Stimulated activated CD4-positive, alpha-beta T cell treated with anti-CD3 and anti-CD28 coated beads, Interleukin-12 subunit alpha, Interleukin-12 subunit beta, amount 100 ng/mL, for 24 hours (primary cell): ENCODE data around the gene NKX2-4.
"Not testable (repeated sequence)": the region's sequence is repeated elsewhere in the genome, so short reads cannot be mapped to it uniquely, and the experiment has no call there.

Experiments used
- DNase-seq, 2 experiments: peaks; one replicate each; pipeline ENCODE4 v3.0.0-alpha.2; 2020; ENCODE audit warnings: low read depth in 2 of 2

Gene NKX2-4

DNA sequence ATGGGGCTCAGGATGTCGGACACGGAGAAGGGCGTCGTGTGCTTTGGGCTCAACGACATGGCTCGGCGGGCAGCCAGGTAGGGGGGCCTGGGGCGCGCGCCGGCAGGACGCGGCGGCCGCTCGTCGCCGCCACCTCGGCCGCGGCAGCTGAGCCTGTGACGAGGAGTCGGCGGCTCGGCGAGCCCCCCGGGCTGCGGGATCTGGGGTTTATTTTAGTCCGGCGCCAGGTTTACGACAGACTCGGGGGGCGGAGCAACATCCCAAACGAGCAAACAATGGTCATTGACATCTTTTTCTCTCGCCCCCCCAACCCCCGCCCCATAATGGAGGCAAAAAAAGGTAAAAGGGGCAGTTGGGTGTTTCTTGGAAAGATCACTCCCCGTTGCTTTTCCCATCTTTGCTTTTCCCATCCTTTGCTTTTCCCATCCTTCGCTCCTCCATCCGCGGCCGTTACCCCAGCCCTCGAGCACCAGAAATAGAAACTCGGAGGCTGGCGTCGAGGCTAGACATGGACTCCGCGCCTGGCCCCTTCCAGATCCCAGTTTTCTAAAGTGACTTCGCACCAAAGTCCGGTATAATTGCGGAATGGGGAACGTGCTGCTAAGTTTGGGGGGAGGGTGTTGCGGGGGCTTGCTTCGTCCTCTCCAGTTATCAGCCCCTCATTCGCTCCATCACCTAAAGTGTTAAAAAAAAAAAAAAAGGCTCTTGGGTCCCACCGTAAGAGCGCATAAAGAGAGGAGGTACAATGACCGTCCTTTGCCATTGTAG is at the start of gene NKX2-4:
Gene NKX2-4, minus strand, starts transcription at position 186 of the 768 bp plus-strand sequence. Its CDS starts 127 bp downstream, at position 59.
- no peak for DNase-seq

DNA sequence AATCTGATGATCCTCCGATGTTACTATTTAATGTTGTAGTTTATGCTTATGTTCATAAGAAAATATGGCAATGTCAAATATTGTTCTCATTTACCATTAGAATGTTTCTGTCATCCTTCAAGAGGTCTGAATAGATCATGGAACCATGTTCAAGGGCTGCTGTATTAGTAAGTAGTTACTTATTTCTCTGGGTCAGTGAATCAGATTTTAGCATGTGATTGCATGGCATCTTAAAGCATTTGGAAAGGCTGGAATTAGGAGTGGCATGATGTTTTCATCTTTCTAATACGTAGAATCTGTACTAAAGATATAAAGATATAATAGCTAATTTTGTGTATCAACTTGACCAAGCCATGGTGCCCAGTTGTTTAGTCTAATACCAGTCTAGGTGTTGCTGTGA is 40.5 kb upstream of the NKX2-4 start:
- no peak for DNase-seq

DNA sequence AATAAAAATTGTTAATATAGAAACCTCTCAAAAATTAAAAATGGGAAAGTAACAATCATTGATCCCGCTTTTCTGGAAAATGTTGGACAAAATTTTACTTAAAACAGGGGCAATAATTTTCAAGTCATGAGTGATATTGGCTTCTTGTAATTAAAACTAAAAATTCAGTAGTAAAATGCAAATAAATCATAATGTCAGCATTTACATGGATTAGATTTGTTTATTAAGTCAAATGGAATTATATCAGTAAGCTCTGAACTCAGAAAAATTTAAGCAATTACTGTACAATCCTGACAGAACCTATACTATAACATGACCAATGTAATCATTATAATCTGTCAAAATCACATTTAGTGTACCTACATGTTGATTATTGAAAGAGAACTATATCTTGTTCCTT is 39.9 kb upstream of the NKX2-4 start:
- DNase-seq: no peak

- no peak for DNase-seq
These were observed 38.9 kb upstream of the NKX2-4 start for GRCh38 chr20:21436205-21436604.

GRCh38 chr20:21435576-21435975 is 38.2 kb upstream of the NKX2-4 start:
- DNase-seq: no peak

- no peak for DNase-seq
These were observed 36.1 kb upstream of the NKX2-4 start for GRCh38 chr20:21433329-21433890.

DNA sequence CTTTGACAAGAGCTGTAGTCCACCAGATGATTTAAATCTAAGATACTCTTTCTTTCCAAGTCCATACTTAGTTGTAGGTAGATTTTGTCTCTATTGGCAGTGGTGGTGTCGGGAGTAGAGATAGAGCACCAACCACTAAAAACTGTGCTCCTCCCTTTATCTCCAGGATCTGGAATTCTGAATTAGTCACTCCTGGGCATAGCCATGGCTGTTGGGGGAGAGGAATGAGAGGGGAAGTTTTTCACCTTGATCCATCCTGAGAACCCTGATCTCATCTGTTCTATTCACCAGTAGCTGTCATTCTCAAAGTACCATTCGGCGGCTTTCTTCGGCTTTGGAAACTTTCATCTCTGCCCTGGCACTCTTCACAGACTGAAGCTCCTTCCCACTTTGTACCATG is 35.6 kb upstream of the NKX2-4 start:
- DNase-seq: no peak

GRCh38 chr20:21430020-21430419 is 32.7 kb upstream of the NKX2-4 start:
- no peak for DNase-seq

DNA sequence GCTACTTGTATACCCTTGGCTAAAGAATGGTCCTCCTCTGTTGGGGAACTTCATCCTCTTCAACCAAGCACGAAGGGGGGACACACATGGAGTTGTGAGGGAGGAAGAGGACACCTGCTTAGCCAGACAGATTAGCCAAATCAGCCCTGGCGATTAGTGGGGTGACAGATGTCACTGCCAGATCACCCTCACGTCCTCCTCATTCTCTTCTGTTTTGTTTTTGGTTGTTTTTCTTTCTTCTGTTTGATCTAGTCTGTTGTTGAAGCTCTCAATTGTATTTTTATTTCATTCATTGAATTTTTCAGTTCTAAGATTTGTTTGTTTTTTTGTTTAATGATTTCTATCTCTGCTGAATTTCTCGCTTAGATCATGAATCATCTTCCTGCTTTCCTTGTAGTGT is 27.5 kb upstream of the NKX2-4 start:
- DNase-seq: no peak

GRCh38 chr20:21423712-21424111 is 26.4 kb upstream of the NKX2-4 start:
- DNase-seq: not testable (repeated sequence)

DNA sequence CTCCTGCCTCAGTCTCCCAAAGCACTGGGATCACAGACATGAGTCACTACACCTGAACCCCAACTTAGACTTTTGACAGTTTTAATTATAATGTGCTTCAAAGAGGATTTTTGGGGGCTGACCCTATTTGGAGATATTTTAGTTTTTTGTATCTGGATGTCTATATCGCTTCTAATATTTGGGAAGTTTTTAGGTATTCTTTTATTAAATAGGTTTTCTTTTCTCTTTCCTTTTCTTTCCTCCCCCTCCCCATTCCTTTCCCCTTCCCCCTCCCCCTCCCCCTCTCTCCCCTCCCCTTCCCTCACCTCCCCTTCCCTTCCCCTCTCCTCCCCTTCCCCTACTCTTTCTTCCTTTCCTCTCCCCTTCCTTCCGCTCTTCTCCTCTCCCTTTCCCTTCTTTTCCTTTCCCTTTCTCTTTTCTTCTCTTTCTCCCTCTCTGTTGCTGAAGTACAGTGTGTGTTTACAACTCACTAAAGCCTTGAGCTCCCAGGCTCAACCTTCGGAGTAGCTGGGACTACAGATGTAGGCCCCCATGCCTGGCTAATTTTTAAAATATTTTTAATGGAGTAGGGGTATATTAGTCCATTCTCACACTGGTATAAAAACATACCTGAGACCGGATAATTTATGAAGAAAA is 24.4 kb upstream of the NKX2-4 start:
- no peak for DNase-seq

GRCh38 chr20:21419147-21419546 is 21.8 kb upstream of the NKX2-4 start:
- not testable (repeated sequence) for DNase-seq

GRCh38 chr20:21413996-21414395 is 16.7 kb upstream of the NKX2-4 start:
- not testable (repeated sequence) for DNase-seq

GRCh38 chr20:21411725-21412124 is 14.4 kb upstream of the NKX2-4 start:
- DNase-seq: no peak

DNA sequence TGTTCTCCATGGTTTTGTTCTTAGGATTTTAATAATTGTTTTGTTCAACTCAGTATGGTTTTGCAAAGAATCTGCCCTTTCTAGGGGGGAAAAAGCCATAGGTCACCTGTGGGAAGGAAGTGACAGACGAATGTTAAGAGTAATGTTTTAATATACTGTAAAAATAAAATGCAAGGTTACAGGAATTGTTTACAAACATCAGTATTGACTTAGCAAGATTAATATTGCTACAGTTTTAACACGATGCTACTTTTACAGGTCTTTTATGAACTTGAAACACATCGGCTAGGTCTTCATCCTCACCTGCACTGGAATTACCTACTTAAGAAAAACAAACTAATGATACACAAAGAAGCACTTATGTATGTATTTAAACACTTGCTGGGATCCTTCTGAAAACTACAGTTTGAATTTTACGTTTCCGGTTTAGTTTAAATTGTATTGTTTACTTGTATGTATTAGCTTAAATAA is 1.7 kb upstream of the NKX2-4 start:
- DNase-seq: no peak

DNA sequence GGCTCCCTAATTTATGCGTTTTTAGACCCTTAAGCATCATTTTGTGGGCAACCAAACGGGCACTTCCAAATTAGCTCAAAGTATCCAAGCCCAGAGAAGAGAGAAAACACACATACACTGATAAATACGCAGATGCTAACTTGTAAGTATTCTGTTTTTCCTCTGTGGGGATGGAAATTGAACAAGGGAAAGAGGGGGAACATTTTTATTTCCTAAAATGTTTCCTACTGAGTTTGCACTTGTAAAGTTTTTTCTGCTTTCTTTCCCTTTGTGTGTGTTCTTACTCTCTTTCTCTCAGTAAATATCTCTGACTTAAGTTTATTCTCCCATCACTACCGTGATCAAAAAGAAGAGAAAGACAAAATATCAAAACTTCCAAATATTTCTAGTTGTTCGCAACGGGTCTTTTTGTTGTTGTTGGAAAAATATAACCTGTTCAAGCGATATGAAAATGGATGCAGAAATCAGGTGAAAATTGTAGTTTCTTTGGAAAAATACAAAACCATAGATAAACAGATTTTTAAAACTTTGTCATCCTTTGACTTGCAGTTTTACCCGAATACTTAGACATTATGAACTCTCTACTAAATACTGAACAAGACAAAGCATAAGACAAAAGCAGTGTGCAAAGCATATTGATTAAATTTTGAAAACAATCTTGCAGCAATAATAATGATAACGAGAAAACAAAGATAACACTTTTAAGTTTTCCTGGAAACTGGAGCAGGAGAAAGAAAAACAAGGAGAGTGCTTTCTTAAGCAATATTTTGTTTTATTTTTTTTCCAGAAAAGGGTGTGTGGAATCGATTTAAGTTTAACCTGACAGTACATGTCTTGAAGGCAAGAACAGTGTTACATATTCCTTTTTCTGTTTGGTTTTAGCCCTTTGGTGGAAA is 1.0 kb upstream of the NKX2-4 start:
- DNase-seq: no peak

- no peak for DNase-seq
These were observed 556 bp downstream of the NKX2-4 start for GRCh38 chr20:21396599-21397340.

DNA sequence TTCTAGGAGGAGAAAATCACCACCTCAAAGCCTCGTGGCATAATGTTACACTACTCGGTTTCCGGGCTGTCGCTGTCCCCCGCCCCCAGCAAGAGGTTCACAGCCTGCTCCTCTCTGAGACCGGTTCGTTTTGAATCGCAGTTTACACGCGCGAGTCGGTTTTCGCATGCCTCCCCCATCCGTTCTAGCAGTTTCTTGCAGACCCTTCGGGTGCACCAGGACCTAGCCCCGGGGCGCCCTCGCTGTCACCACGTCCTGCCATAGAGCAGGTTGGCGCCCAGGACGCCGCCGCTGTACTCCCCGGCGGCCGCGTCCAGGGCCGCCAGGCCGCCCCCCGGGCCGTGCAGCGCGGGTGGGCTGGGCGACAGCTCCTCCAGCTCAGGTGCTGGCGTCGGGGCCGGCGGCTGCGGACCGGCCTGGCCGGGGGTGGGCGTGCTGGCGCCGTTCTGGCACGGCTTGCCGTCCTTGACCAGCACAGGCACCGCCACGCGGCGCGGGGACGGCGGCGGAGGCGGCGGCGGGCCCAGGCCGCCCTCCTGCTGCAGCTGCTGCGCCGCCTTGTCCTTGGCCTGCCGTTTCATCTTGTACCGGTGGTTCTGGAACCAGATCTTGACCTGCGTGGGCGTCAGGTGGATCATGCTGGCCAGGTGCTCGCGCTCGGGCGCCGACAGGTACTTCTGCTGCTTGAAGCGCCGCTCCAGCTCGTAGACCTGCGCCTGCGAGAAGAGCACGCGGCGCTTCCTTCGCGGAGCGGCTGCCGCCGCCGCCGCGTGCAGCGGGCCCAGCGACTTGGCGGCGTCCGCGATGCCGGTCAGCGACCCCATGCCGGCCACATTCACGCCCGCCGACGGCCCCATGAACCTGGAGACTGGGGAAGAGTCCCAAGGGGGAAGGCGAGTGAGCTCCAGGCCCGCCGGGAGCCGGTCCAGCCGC is 1.4 kb downstream of the NKX2-4 start:
- DNase-seq: no peak

DNA sequence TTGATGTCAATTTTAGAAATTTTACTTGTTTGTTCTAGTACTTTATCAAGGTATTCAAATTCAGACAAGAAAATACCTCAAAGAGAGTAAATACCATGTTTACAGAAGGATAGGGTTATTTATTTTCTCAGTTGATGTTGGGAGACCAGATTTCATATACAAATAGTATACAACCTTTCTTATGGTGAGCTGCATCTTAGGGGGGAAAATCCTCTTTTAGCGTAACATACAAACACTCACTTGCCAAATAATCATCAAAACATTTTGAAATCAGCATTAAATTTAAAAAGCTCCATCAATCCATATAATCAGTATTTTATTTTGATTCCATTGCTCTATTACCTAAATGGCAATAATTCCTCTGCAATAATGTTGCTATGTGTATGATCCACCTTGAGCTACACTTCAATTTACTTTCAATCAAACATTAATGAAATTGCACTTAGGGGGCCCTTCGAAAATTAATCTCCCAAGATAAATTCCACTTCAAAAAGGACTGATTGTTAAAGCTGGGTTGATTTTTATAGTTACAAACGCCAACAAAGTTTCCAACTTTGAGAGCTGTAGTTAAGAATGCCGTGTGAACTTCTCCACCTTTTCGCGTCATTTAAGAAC is 2.2 kb downstream of the NKX2-4 start:
- no peak for DNase-seq

GRCh38 chr20:21394551-21394950 is 2.8 kb downstream of the NKX2-4 start:
- no peak for DNase-seq
